Skin of body (tissue), 2 donors: ENCODE data around the gene PDE11A. TPM values are rescaled to one million over a fixed set of nuclear protein-coding genes. Genes with fewer than 3 reads are reported as not detected.
"Not testable (repeated sequence)": the region's sequence is repeated elsewhere in the genome, so short reads cannot be mapped to it uniquely, and the experiment has no call there.

ENCODE experiments used
- DNase-seq: peaks from one replicate; lab custom pipeline; 2025; lab: John Stamatoyannopoulos, UW
- total RNA-seq: library from RNA; depleted of rRNA; stranded (reverse); fragments of >200 nt; gene quantifications from one replicate; pipeline ENCODE4 v1.2.3, GENCODE V29; 2014

Gene PDE11A
- total RNA-seq, 1 donor from 2014 or later, result 0.39 TPM

- DNase-seq, result no peak
Measured at GRCh38 chr2:178074123-178075005, 1.8 kb upstream of the PDE11A start.

- DNase-seq, result no peak
Measured at GRCh38 chr2:178072000-178072382, 586 bp downstream of the PDE11A start.

- no peak for DNase-seq
Measured at GRCh38 chr2:178070824-178071223, 1.8 kb downstream of the PDE11A start.

GRCh38 chr2:178069551-178069950 is 3.0 kb downstream of the PDE11A start:
- DNase-seq, result no peak

- DNase-seq, result no peak
Measured at GRCh38 chr2:178068823-178069454, 3.6 kb downstream of the PDE11A start.

GRCh38 chr2:178066890-178067669 is 5.5 kb downstream of the PDE11A start:
- no peak for DNase-seq

GRCh38 chr2:178066324-178066723 is 6.3 kb downstream of the PDE11A start:
- no peak for DNase-seq

- no peak for DNase-seq
Measured at GRCh38 chr2:178059681-178060080, 12.9 kb downstream of the PDE11A start.

- DNase-seq, result no peak
Measured at GRCh38 chr2:178059111-178059510, 13.5 kb downstream of the PDE11A start.

GRCh38 chr2:178057179-178057680 is 15.3 kb downstream of the PDE11A start:
- no peak for DNase-seq

GRCh38 chr2:178056345-178056744 is 16.2 kb downstream of the PDE11A start:
- DNase-seq, result no peak

- not testable (repeated sequence) for DNase-seq
Measured at GRCh38 chr2:178051257-178051656, 21.3 kb downstream of the PDE11A start.

GRCh38 chr2:178047391-178047790 is 25.2 kb downstream of the PDE11A start:
- DNase-seq, result no peak

GRCh38 chr2:178044836-178045235 is 27.7 kb downstream of the PDE11A start:
- DNase-seq, result no peak

- DNase-seq, result no peak
Measured at GRCh38 chr2:178043266-178043665, 29.3 kb downstream of the PDE11A start.

GRCh38 chr2:178033583-178033982 is 39.0 kb downstream of the PDE11A start:
- DNase-seq, result not testable (repeated sequence)

GRCh38 chr2:178029342-178029741 is 43.2 kb downstream of the PDE11A start:
- DNase-seq, result no peak

- no peak for DNase-seq
Measured at GRCh38 chr2:178025551-178026185, 46.9 kb downstream of the PDE11A start.

GRCh38 chr2:178018141-178018540 is 54.4 kb downstream of the PDE11A start:
- DNase-seq, result no peak

GRCh38 chr2:178016612-178017011 is 56.0 kb downstream of the PDE11A start:
- no peak for DNase-seq

GRCh38 chr2:178012639-178013038 is 59.9 kb downstream of the PDE11A start:
- DNase-seq, result no peak
